BLaER1 treated with 17β-estradiol and CSF1 and Interleukin-3, amounts not matched to agents 10 nM and 100 nM (cell line): ENCODE results near the gene ASB16.

Experiments used
- H3K27ac ChIP-seq, 11 experiments: shearing (Covaris generic); formaldehyde crosslinking; 2 replicates each; pipeline ENCODE4 v1.8.1; 2022
- H3K27me3 ChIP-seq, 11 experiments: shearing (Covaris generic); formaldehyde crosslinking; 2 replicates each; pipeline ENCODE4 v1.8.1; 2022
- H3K36me3 ChIP-seq, 11 experiments: shearing (Covaris generic); formaldehyde crosslinking; 2 replicates each; pipeline ENCODE4 v1.8.1; 2022
- H3K4me1 ChIP-seq, 10 experiments: shearing (Covaris generic); formaldehyde crosslinking; 2 replicates each; pipeline ENCODE4 v1.8.1; 2022
- H3K4me2 ChIP-seq, 11 experiments: shearing (Covaris generic); formaldehyde crosslinking; 2 replicates each; pipeline ENCODE4 v1.8.1; 2022
- H3K4me3 ChIP-seq, 10 experiments: shearing (Covaris generic); formaldehyde crosslinking; 2 replicates each; pipeline ENCODE4 v1.8.1; 2022
- H3K9ac ChIP-seq, 11 experiments: shearing (Covaris generic); formaldehyde crosslinking; 2 replicates each; pipeline ENCODE4 v1.8.1; 2022
- H3K9me3 ChIP-seq, 11 experiments: shearing (Covaris generic); formaldehyde crosslinking; replicated peaks in 1 of 11; 2 replicates each; pipeline ENCODE4 v1.8.1; 2022
- H4K20me1 ChIP-seq, 11 experiments: shearing (Covaris generic); formaldehyde crosslinking; 2 replicates each; pipeline ENCODE4 v1.8.1; 2022
- Cebpa-rat ChIP-seq, 11 experiments: shearing (Covaris generic); IDR thresholded peaks; 2 replicates each; pipeline ENCODE4 v1.8.1; 2022

ASB16 gene

GRCh38 chr17:44170499-44171201 lies at the start of gene ASB16:
ASB16 (plus strand) TSS chr17:44170704; CDS start chr17:44170790, 86 bp downstream.
- Histone ChIP-seq H3K27ac (peak within 1 kb of the TSS in 8 of 11 experiments; percentile 13 to 66 (median 62); a peak in 16 of 22 replicates), H3K9me3 (no peaks in the 10 kb centered on the region), H3K36me3 (peaks cover 5 to 26% (median 12%) of the 10 kb centered on the region in 11 experiments; a peak in 18 of 22 replicates), H3K9ac (peak within 1 kb of the TSS in 10 of 11 experiments; percentile 42 to 71 (median 50); a peak in 17 of 22 replicates), H4K20me1 (peaks cover 0 to 30% (median 0%) of the 10 kb centered on the region in 11 experiments; a peak in 4 of 22 replicates), H3K27me3 (no peaks in the 10 kb centered on the region), H3K4me3 (peak within 1 kb of the TSS in 1 of 10 experiments; percentile 38; a peak in 1 of 20 replicates), H3K4me2 (peak within 1 kb of the TSS in 10 of 11 experiments; percentile 19 to 90 (median 84); a peak in 18 of 22 replicates), H3K4me1 (peaks cover 13 to 49% (median 46%) of the 10 kb centered on the region in 10 experiments)
- no peak for TF ChIP-seq Cebpa-rat (IDR thresholded peaks at IDR 0.05)

- H3K9me3 ChIP-seq = no peaks in the 10 kb centered on the region
- no peak for TF ChIP-seq Cebpa-rat (IDR thresholded peaks at IDR 0.05)
- H3K4me3 ChIP-seq = peak overlapping the region in 2 of 10 experiments; percentile 95 to 96; a peak in 1 of 20 replicates
- H3K27ac ChIP-seq = peak overlapping the region in 3 of 11 experiments; percentile 7 to 19 (median 15); a peak in 2 of 22 replicates
- peak overlapping the region in 4 of 11 experiments; percentile 35 to 93 (median 64); a peak in 4 of 22 replicates for H3K9ac ChIP-seq
- peaks cover 0 to 22% (median 15%) of the 10 kb centered on the region in 11 experiments; a peak in 12 of 22 replicates for H3K36me3 ChIP-seq
- H4K20me1 ChIP-seq = peaks cover 24 to 68% (median 58%) of the 10 kb centered on the region in 11 experiments; a peak in 20 of 22 replicates
- peaks cover 31 to 80% (median 74%) of the 10 kb centered on the region in 10 experiments for H3K4me1 ChIP-seq
- H3K4me2 ChIP-seq = peak overlapping the region; percentile 88 to 99 (median 98)
- no peaks in the 10 kb centered on the region for H3K27me3 ChIP-seq
Measured at GRCh38 chr17:44120851-44121605, 49.5 kb upstream of the ASB16 start.

GRCh38 chr17:44121997-44122815 lies 48.3 kb upstream of the ASB16 start:
- Histone ChIP-seq H3K9me3 (no peaks in the 10 kb centered on the region), H3K4me2 (peak overlapping the region; percentile 88 to 99 (median 98)), H3K4me1 (peaks cover 28 to 68% (median 62%) of the 10 kb centered on the region in 10 experiments), H3K4me3 (peak overlapping the region; percentile 86 to 100 (median 96)), H3K27ac (peak overlapping the region; percentile 89 to 98 (median 95); a peak in 19 of 22 replicates), H3K27me3 (no peaks in the 10 kb centered on the region), H3K36me3 (peaks cover 0 to 10% (median 6%) of the 10 kb centered on the region in 11 experiments; a peak in 10 of 22 replicates), H3K9ac (peak overlapping the region; percentile 92 to 98 (median 96)), H4K20me1 (peaks cover 18 to 56% (median 46%) of the 10 kb centered on the region in 11 experiments; a peak in 20 of 22 replicates)
- TF ChIP-seq Cebpa-rat (IDR thresholded peaks at IDR 0.05) = no peak

- Histone ChIP-seq H3K27me3 (no peaks in the 10 kb centered on the region), H3K4me2 (peak overlapping the region; percentile 88 to 99 (median 98)), H3K9ac (peak overlapping the region; percentile 92 to 98 (median 96)), H3K36me3 (peaks cover 0 to 7% (median 0%) of the 10 kb centered on the region in 11 experiments; a peak in 3 of 22 replicates), H4K20me1 (peaks cover 18 to 49% (median 39%) of the 10 kb centered on the region in 11 experiments; a peak in 20 of 22 replicates), H3K27ac (peak overlapping the region; percentile 89 to 98 (median 95)), H3K4me1 (peaks cover 28 to 62% (median 55%) of the 10 kb centered on the region in 10 experiments), H3K4me3 (peak overlapping the region; percentile 86 to 100 (median 96)), H3K9me3 (no peaks in the 10 kb centered on the region)
- no peak for TF ChIP-seq Cebpa-rat (IDR thresholded peaks at IDR 0.05)
Measured at GRCh38 chr17:44122816-44123355, 47.6 kb upstream of the ASB16 start.

GRCh38 chr17:44123356-44124117 lies 47.0 kb upstream of the ASB16 start, which contains the start of gene HDAC5:
HDAC5 (minus strand) TSS chr17:44123641; CDS start chr17:44117515, 6,126 bp downstream.
- Histone ChIP-seq H3K27me3 (no peaks in the 10 kb centered on the region), H3K4me1 (peaks cover 28 to 55% (median 51%) of the 10 kb centered on the region in 10 experiments), H3K9ac (peak within 1 kb of the TSS; percentile 92 to 98 (median 96)), H3K4me2 (peak within 1 kb of the TSS; percentile 88 to 99 (median 98)), H3K4me3 (peak within 1 kb of the TSS; percentile 86 to 100 (median 96)), H3K36me3 (peaks cover 0 to 7% (median 0%) of the 10 kb centered on the region in 11 experiments; a peak in 3 of 22 replicates), H3K27ac (peak within 1 kb of the TSS; percentile 89 to 98 (median 95)), H4K20me1 (peaks cover 17 to 43% (median 33%) of the 10 kb centered on the region in 11 experiments; a peak in 19 of 22 replicates), H3K9me3 (no peaks in the 10 kb centered on the region)
- TF ChIP-seq Cebpa-rat (IDR thresholded peaks at IDR 0.05) = peak in 10 of 11 experiments; percentile 10 to 93 (median 64); a peak in 12 of 22 replicates

- H3K9ac ChIP-seq = peak overlapping the region; percentile 92 to 98 (median 96)
- no peaks in the 10 kb centered on the region for H3K9me3 ChIP-seq
- H3K4me3 ChIP-seq = peak overlapping the region; percentile 86 to 100 (median 96)
- H4K20me1 ChIP-seq = peaks cover 11 to 37% (median 27%) of the 10 kb centered on the region in 11 experiments; a peak in 19 of 22 replicates
- peaks cover 0 to 7% (median 0%) of the 10 kb centered on the region in 11 experiments; a peak in 3 of 22 replicates for H3K36me3 ChIP-seq
- no peaks in the 10 kb centered on the region for H3K27me3 ChIP-seq
- peak overlapping the region; percentile 68 to 98 (median 95) for H3K27ac ChIP-seq
- peak overlapping the region; percentile 68 to 94 (median 77) for H3K4me2 ChIP-seq
- H3K4me1 ChIP-seq = peaks cover 28 to 50% (median 47%) of the 10 kb centered on the region in 10 experiments
- no peak for TF ChIP-seq Cebpa-rat (IDR thresholded peaks at IDR 0.05)
Measured at GRCh38 chr17:44124118-44124438, 46.4 kb upstream of the ASB16 start.

- Histone ChIP-seq H3K9me3 (no peaks in the 10 kb centered on the region), H3K27me3 (no peaks in the 10 kb centered on the region), H3K36me3 (no peaks in the 10 kb centered on the region), H3K4me1 (peaks cover 8 to 12% (median 9%) of the 10 kb centered on the region in 10 experiments; a peak in 18 of 20 replicates), H3K4me2 (no peak overlapping the region), H3K27ac (no peak overlapping the region), H3K9ac (no peak overlapping the region), H3K4me3 (no peak overlapping the region), H4K20me1 (no peaks in the 10 kb centered on the region)
- no peak for TF ChIP-seq Cebpa-rat (IDR thresholded peaks at IDR 0.05)
Measured at GRCh38 chr17:44128383-44128782, 42.1 kb upstream of the ASB16 start.
